H1 (cell line): Measurements from ENCODE around the gene TLE3. TPM values are rescaled to one million over a fixed set of nuclear protein-coding genes. Genes with fewer than 3 reads are reported as not detected.

Source experiments
- CTCF ChIA-PET: fragments of 300-600 bp; sonication (Branson Sonifier 250); formaldehyde crosslinking; loops from one replicate; lab custom pipeline; 2021; ENCODE audit not compliant: partially characterized antibody; lab: Charles Lee
- POLR2A ChIA-PET: fragments of 300-600 bp; sonication (Branson Sonifier 250); formaldehyde crosslinking; loops from one replicate; lab custom pipeline; 2021; ENCODE audit warnings: inconsistent platforms; ENCODE audit not compliant: partially characterized antibody; lab: Charles Lee
- DNase-seq, 2 experiments: peaks; one replicate each; pipeline versions ENCODE4 v3.0.0 to v3.0.0-alpha.2; 2010 to 2022; ENCODE audit warnings: low spot score in 2 of 2, low read depth in 1 of 2, mixed read lengths in 1 of 2
- FAIRE-seq: peaks from 2 replicates; lab custom pipeline; 2011; peaks lifted over from hg19 to GRCh38; lab: Jason Lieb, UNC
- H2AFZ ChIP-seq: 2 replicates; pipeline ENCODE4 v1.8.1; 2012; ENCODE audit warnings: low read length, inconsistent platforms
- H2AK5ac ChIP-seq: 2 replicates; pipeline ENCODE4 v1.6.1; 2013; ENCODE audit warnings: low read depth, low read length
- H2BK120ac ChIP-seq: replicated peaks from 2 replicates; pipeline ENCODE3; 2013; ENCODE audit warnings: low read depth, low read length, inconsistent platforms
- H2BK12ac ChIP-seq: 2 replicates; pipeline ENCODE4 v1.6.1; 2013; ENCODE audit warnings: low read depth, low read length
- H2BK15ac ChIP-seq: 2 replicates; pipeline ENCODE4 v1.6.1; 2013; ENCODE audit warnings: low read length
- H2BK20ac ChIP-seq: 2 replicates; pipeline ENCODE4 v1.6.1; 2013; ENCODE audit warnings: low read length
- H2BK5ac ChIP-seq: 2 replicates; pipeline ENCODE4 v1.6.1; 2013; ENCODE audit warnings: low read depth, low read length
- H3K14ac ChIP-seq: 2 replicates; pipeline ENCODE4 v1.6.1; 2013; ENCODE audit warnings: inconsistent platforms; ENCODE audit not compliant: insufficient read length
- H3K18ac ChIP-seq: 2 replicates; pipeline ENCODE4 v1.6.1; 2013; ENCODE audit warnings: low read length; ENCODE audit errors: extremely low read depth
- H3K23ac ChIP-seq: 2 replicates; pipeline ENCODE4 v1.6.1; 2013; ENCODE audit warnings: inconsistent platforms; ENCODE audit not compliant: insufficient read length
- H3K23me2 ChIP-seq: 2 replicates; pipeline ENCODE4 v1.6.1; 2013; ENCODE audit warnings: low read depth, low read length
- H3K27ac ChIP-seq: 2 replicates; pipeline ENCODE4 v1.6.1; 2011; ENCODE audit warnings: low read depth, low read length, inconsistent platforms
- H3K27me3 ChIP-seq, 4 experiments: replicated peaks in 1 of 4; 1 replicate in 1 of 4; 2 replicates in 3 of 4; pipeline versions ENCODE4 v1.6.1 to v1.8.1; 2011 to 2013; ENCODE audit warnings: low read length in 3 of 4, mild to moderate bottlenecking in 3 of 4, inconsistent platforms in 2 of 4, mixed read lengths in 2 of 4, moderate library complexity in 1 of 4; ENCODE audit not compliant: control insufficient read depth in 3 of 4, insufficient read depth in 3 of 4; ENCODE audit errors: extremely low read depth in 1 of 4
- H3K36me3 ChIP-seq, 4 experiments: 2 replicates each; pipeline versions ENCODE4 v1.6.1 to v1.8.1; 2011 to 2013; ENCODE audit warnings: mild to moderate bottlenecking in 4 of 4, low read length in 3 of 4, moderate library complexity in 2 of 4, control low read depth in 1 of 4, inconsistent platforms in 1 of 4; ENCODE audit not compliant: insufficient read depth in 4 of 4, control insufficient read depth in 2 of 4
- H3K4ac ChIP-seq: replicated peaks from 2 replicates; pipeline ENCODE3; 2013; ENCODE audit warnings: low read length, low read depth, mixed read lengths, inconsistent platforms; ENCODE audit not compliant: insufficient read length
- H3K4me1 ChIP-seq, 4 experiments: replicated peaks in 1 of 4; 1 replicate in 1 of 4; 2 replicates in 3 of 4; pipeline versions ENCODE4 v1.6.1 to v1.8.1; 2011 to 2013; ENCODE audit warnings: low read length in 3 of 4, inconsistent platforms in 2 of 4, mixed read lengths in 1 of 4; ENCODE audit not compliant: insufficient read depth in 4 of 4, control insufficient read depth in 3 of 4
- H3K4me2 ChIP-seq, 2 experiments: 2 replicates each; pipeline versions ENCODE4 v1.6.1 to v1.8.1; 2011 to 2013; ENCODE audit warnings: low read depth in 2 of 2, low read length in 2 of 2, control low read depth in 1 of 2, inconsistent platforms in 1 of 2, mild to moderate bottlenecking in 1 of 2; ENCODE audit not compliant: insufficient read depth in 1 of 2
- H3K4me3 ChIP-seq, 4 experiments: fragments of 200-600, 300-600 bp in 1 of 4; sonication (generic), shearing (Covaris generic), sonication (Bioruptor Twin) in 1 of 4; 2 replicates each; pipeline versions ENCODE4 v1.5.1 to v1.8.1; 2011 to 2016; ENCODE audit warnings: low read length in 4 of 4, low read depth in 3 of 4, control low read depth in 2 of 4, inconsistent platforms in 2 of 4, mild to moderate bottlenecking in 2 of 4, mixed read lengths in 1 of 4, moderate library complexity in 1 of 4; ENCODE audit not compliant: insufficient read depth in 2 of 4; ENCODE audit errors: extremely low read depth in 1 of 4
- H3K56ac ChIP-seq: replicated peaks from 2 replicates; pipeline ENCODE3; 2013; ENCODE audit warnings: low read depth, mild to moderate bottlenecking, mixed read lengths, low read length, inconsistent platforms; ENCODE audit not compliant: insufficient read length
- H3K79me1 ChIP-seq: 2 replicates; pipeline ENCODE4 v1.6.1; 2013; ENCODE audit warnings: low read depth, low read length, control low read depth
- H3K79me2 ChIP-seq, 2 experiments: 2 replicates each; pipeline versions ENCODE4 v1.6.1 to v1.8.1; 2012 to 2013; ENCODE audit warnings: low read length in 2 of 2, mild to moderate bottlenecking in 2 of 2, inconsistent platforms in 1 of 2; ENCODE audit not compliant: insufficient read depth in 2 of 2, control insufficient read depth in 1 of 2
- H3K9ac ChIP-seq, 4 experiments: replicated peaks in 1 of 4; 1 replicate in 1 of 4; 2 replicates in 3 of 4; pipeline versions ENCODE4 v1.6.1 to v1.8.1; 2011 to 2013; ENCODE audit warnings: low read depth in 3 of 4, low read length in 3 of 4, control low read depth in 2 of 4, mild to moderate bottlenecking in 2 of 4, moderate library complexity in 2 of 4, inconsistent platforms in 1 of 4; ENCODE audit errors: extremely low read depth in 1 of 4
- H3K9me3 ChIP-seq, 2 experiments: 2 replicates each; pipeline versions ENCODE4 v1.6.1 to v1.8.1; 2012 to 2013; ENCODE audit warnings: mild to moderate bottlenecking in 2 of 2, moderate library complexity in 2 of 2, control low read depth in 1 of 2, inconsistent platforms in 1 of 2, low read depth in 1 of 2, low read length in 1 of 2, mixed read lengths in 1 of 2; ENCODE audit not compliant: insufficient read depth in 2 of 2
- H4K20me1 ChIP-seq, 2 experiments: replicated peaks in 1 of 2; 2 replicates each; pipeline versions ENCODE3 to v1.8.1; 2011 to 2013; ENCODE audit warnings: inconsistent platforms in 2 of 2, low read length in 2 of 2, mild to moderate bottlenecking in 1 of 2; ENCODE audit not compliant: insufficient read depth in 2 of 2, control insufficient read depth in 1 of 2
- H4K5ac ChIP-seq: 2 replicates; pipeline ENCODE4 v1.6.1; 2013; ENCODE audit warnings: low read length, low read depth, mixed read lengths, inconsistent platforms; ENCODE audit not compliant: insufficient read length
- H4K8ac ChIP-seq: 2 replicates; pipeline ENCODE4 v1.8.0; 2013; ENCODE audit warnings: mild to moderate bottlenecking, moderate library complexity, low read length, inconsistent platforms; ENCODE audit not compliant: insufficient read depth; ENCODE audit errors: extremely low read depth
- H4K91ac ChIP-seq: replicated peaks from 2 replicates; pipeline ENCODE3; 2013; ENCODE audit warnings: low read length, mixed read lengths, inconsistent platforms; ENCODE audit not compliant: insufficient read length
- ASH2L ChIP-seq: fragments of 200-600, 300-600 bp; sonication (generic); IDR thresholded peaks from one replicate; pipeline ENCODE4 v1.7.1; 2017; ENCODE audit warnings: low read length
- ATF3 ChIP-seq: IDR thresholded peaks from 2 replicates; pipeline ENCODE4 v1.6.1; 2011; ENCODE audit warnings: low read depth, mild to moderate bottlenecking, low read length; ENCODE audit not compliant: insufficient read depth
- BACH1 ChIP-seq: IDR thresholded peaks from 2 replicates; pipeline ENCODE4 v1.6.1; 2012; ENCODE audit warnings: low read length, improper control_type of control experiment
- CBX8 ChIP-seq: fragments of 300-800, 300-1000 bp; sonication (generic); IDR thresholded peaks from 2 replicates; pipeline ENCODE4 v1.7.1; 2016; ENCODE audit warnings: low read depth, low read length, borderline replicate concordance
- KDM5A ChIP-seq: fragments of 200-600 bp; IDR thresholded peaks from 2 replicates; pipeline ENCODE4 v1.7.1; 2012; ENCODE audit warnings: mild to moderate bottlenecking, low read length, inconsistent platforms, mixed read lengths
- MAX ChIP-seq: IDR thresholded peaks from 2 replicates; pipeline ENCODE4 v1.6.1; 2012; ENCODE audit warnings: inconsistent platforms
- SP2 ChIP-seq: IDR thresholded peaks from 2 replicates; pipeline ENCODE4 v1.6.1; 2012; ENCODE audit warnings: mild to moderate bottlenecking, low read length, inconsistent platforms
- SRF ChIP-seq: IDR thresholded peaks from 2 replicates; pipeline ENCODE4 v1.6.1; 2011; ENCODE audit warnings: mild to moderate bottlenecking, low read depth, low read length, moderate library complexity
- TAF7 ChIP-seq: optimal IDR thresholded peaks from 2 replicates; pipeline ENCODE3; 2011; ENCODE audit warnings: low read depth, mild to moderate bottlenecking, inconsistent platforms, low read length, moderate library complexity, borderline replicate concordance
- WGBS, 2 experiments: shearing (Covaris generic) in 1 of 2; methylation state at CpG; one replicate each; pipeline versions ENCODE4 v1.1.6 to v1.1.7; 2013 to 2015; ENCODE audit warnings: low lambda C conversion rate in 2 of 2, mixed read lengths in 2 of 2, inconsistent platforms in 1 of 2, low coverage in 1 of 2, missing lambda C conversion rate in 1 of 2; ENCODE audit not compliant: insufficient replicate concordance in 2 of 2, insufficient coverage in 1 of 2, insufficient read length in 1 of 2; ENCODE audit errors: extremely low coverage in 1 of 2, missing lambda C conversion rate in 1 of 2; 5-methylcytosine and 5-hydroxymethylcytosine counted together
- polyA plus RNA-seq, 7 experiments: library from polyadenylated mRNA; depleted of rRNA in 3 of 7; stranded (reverse) in 5 of 7; unstranded in 2 of 7; fragments of >200 nt in 5 of 7; fragments of 200-250 nt in 2 of 7; gene quantifications; 1 replicate in 5 of 7; 2 replicates in 1 of 7; 4 replicates in 1 of 7; pipeline versions ENCODE4 v1.2.1 to v1.2.3, GENCODE V29; 2011 to 2013; ENCODE audit warnings: missing spikeins in 2 of 7, mixed read lengths in 2 of 7
- total RNA-seq: library from RNA; stranded (reverse); fragmentation: NEBNext Ultra II Directional; extraction: Animal tissue kit (Norgen Biotek cat#: 25700); gene quantifications from 2 replicates; pipeline ENCODE4 v1.2.1, GENCODE V29; 2021

Gene TLE3
- total and polyA plus RNA-seq, 2 of the 8 experiments (the other 6 are each of a cell fraction or from before 2014, with no cell fraction given), result 25.1 to 61.2 TPM

- Histone ChIP-seq H3K36me3 (no peaks in the 10 kb centered on the region), H4K8ac (no peak overlapping the region), H3K79me1 (no peaks in the 10 kb centered on the region; the same call in 1 of the 2 replicates), H3K27ac (no peak overlapping the region), H3K27me3 (peaks cover 0 to 2% (median 0%) of the 10 kb centered on the region in 4 experiments; a peak in 2 of 7 replicates), H3K23ac (no peak overlapping the region), H4K91ac (no peak overlapping the region), H3K23me2 (no peaks in the 10 kb centered on the region; the same call in 1 of the 2 replicates), H4K5ac (no peak overlapping the region), H3K4me2 (no peak overlapping the region), H2AK5ac (no peak overlapping the region), H3K56ac (no peak overlapping the region), H4K20me1 (no peaks in the 10 kb centered on the region), H2BK120ac (no peak overlapping the region), H3K4ac (no peak overlapping the region), H2AFZ (no peak overlapping the region), H3K9me3 (peaks cover 0 to 5% of the 10 kb centered on the region in 2 experiments; a peak in 1 of 4 replicates), H2BK12ac (no peak overlapping the region), H3K79me2 (no peaks in the 10 kb centered on the region), H2BK15ac (no peak overlapping the region), H3K4me1 (peaks cover 0 to 15% (median 13%) of the 10 kb centered on the region in 4 experiments; a peak in 6 of 7 replicates), H3K18ac (no peak overlapping the region), H3K9ac (no peak overlapping the region), H3K14ac (no peak overlapping the region), H3K4me3 (no peak overlapping the region), H2BK20ac (no peak overlapping the region), H2BK5ac (no peak overlapping the region)
- no peak for FAIRE-seq
- no peak for DNase-seq
- WGBS, 2 experiments, result 83% methylated on average over 5 of the region's 5 CpGs; no CpG with 5 or more reads in 1 of the 2 experiments
- ChIA-PET POLR2A (interaction anchor here (0.8 kb wide), 1 partner anchor 9 kb away, joined by 3 read pairs; no protein-coding TSS in a partner anchor), CTCF (no interaction called here)
- no peak for TF ChIP-seq MAX
- TF ChIP-seq TAF7, result no peak
- no peak for TF ChIP-seq BACH1
- TF ChIP-seq CBX8, result no peak
- TF ChIP-seq ASH2L, result no peak
- TF ChIP-seq ATF3, result no peak
- TF ChIP-seq SRF, result no peak
- no peak for TF ChIP-seq KDM5A
- no peak for TF ChIP-seq SP2
Measured at GRCh38 chr15:70020229-70020628, 77.5 kb downstream of the TLE3 start.
